Breast epithelium (tissue), 3 donors: Measurements from ENCODE around the gene GUF1.

Experiments
- CTCF ChIP-seq, 3 donors: fragments of 450-650 bp; IDR thresholded peaks; one replicate each; pipeline ENCODE4 v1.5.1; 2016 to 2017; ENCODE audit warnings: antibody characterized with exemption in 3 of 3, mild to moderate bottlenecking in 3 of 3, moderate library complexity in 3 of 3
- POLR2A ChIP-seq: fragments of 450-650 bp; IDR thresholded peaks from one replicate; pipeline ENCODE4 v1.6.1; 2016; ENCODE audit warnings: antibody characterized with exemption, mild to moderate bottlenecking, moderate library complexity
- POLR2AphosphoS5 ChIP-seq, 3 donors: sonication (generic); formaldehyde crosslinking; IDR thresholded peaks; one replicate each; pipeline ENCODE4 v1.6.1; 2017; ENCODE audit warnings: antibody characterized with exemption in 3 of 3

- TF ChIP-seq CTCF (IDR thresholded peaks at IDR 0.05) (no peak), POLR2A (no peak), POLR2AphosphoS5 (IDR thresholded peaks at IDR 0.05) (no peak)
Measured at GRCh38 chr4:44632733-44633132, 45.5 kb upstream of the GUF1 start.
